SK-N-SH (cell line): ENCODE measurements around the gene MTG1. TPM values are rescaled to one million over a fixed set of nuclear protein-coding genes. Genes with fewer than 3 reads are reported as not detected.
"Not testable (repeated sequence)": the region's sequence is repeated elsewhere in the genome, so short reads cannot be mapped to it uniquely, and the experiment has no call there.

Experiments
- CTCF ChIA-PET: fragments of 300-600, 350-600 bp; formaldehyde crosslinking; extraction: SDS; loops from one replicate; lab custom pipeline; 2021; lab: Yijun Ruan, JAX
- POLR2A ChIA-PET: fragments of 350-600 bp; sonication (Branson Sonifier 250); formaldehyde crosslinking; extraction: SDS; loops from one replicate; lab custom pipeline; 2020; ENCODE audit warnings: antibody characterized with exemption, inconsistent platforms; lab: Yijun Ruan, JAX
- DNase-seq: peaks from one replicate; pipeline ENCODE4 v3.0.0; 2012
- H2AFZ ChIP-seq: fragments of 200-600 bp; sonication (generic); 2 replicates; pipeline ENCODE4 v1.8.1; 2016; ENCODE audit warnings: antibody characterized with exemption, mild to moderate bottlenecking, low read depth
- H3F3A ChIP-seq: fragments of 200-600 bp; sonication (generic); replicated peaks from 2 replicates; pipeline ENCODE3; 2016; ENCODE audit warnings: antibody characterized with exemption, mild to moderate bottlenecking; ENCODE audit not compliant: insufficient read depth
- H3K27ac ChIP-seq, 2 experiments: fragments of 200-500 bp in 1 of 2; fragments of 200-600 bp in 1 of 2; sonication (Bioruptor generic) in 1 of 2; sonication (generic), shearing (Covaris generic) in 1 of 2; 2 replicates each; pipeline versions ENCODE4 v1.5.1 to v1.6.1; 2014 to 2016; ENCODE audit warnings: low read depth in 2 of 2, inconsistent platforms in 1 of 2, low read length in 1 of 2, mild to moderate bottlenecking in 1 of 2, mixed read lengths in 1 of 2
- H3K27me3 ChIP-seq: fragments of 200-600 bp; sonication (generic), shearing (Covaris generic); 2 replicates; pipeline ENCODE4 v1.6.1; 2016; ENCODE audit warnings: mixed run types; ENCODE audit not compliant: insufficient read depth
- H3K36me3 ChIP-seq, 2 experiments: fragments of 200-500 bp in 1 of 2; fragments of 200-600 bp in 1 of 2; sonication (Bioruptor generic) in 1 of 2; sonication (generic) in 1 of 2; replicated peaks in 1 of 2; 2 replicates each; pipeline versions ENCODE3 to v1.5.1; 2014 to 2016; ENCODE audit warnings: low read length in 1 of 2, mild to moderate bottlenecking in 1 of 2; ENCODE audit not compliant: insufficient read depth in 2 of 2, control insufficient read depth in 1 of 2
- H3K4me1 ChIP-seq, 2 experiments: fragments of 200-500 bp in 1 of 2; fragments of 200-600 bp in 1 of 2; sonication (Bioruptor generic) in 1 of 2; sonication (generic), shearing (Covaris generic) in 1 of 2; 2 replicates each; pipeline versions ENCODE4 v1.5.1 to v1.6.1; 2014 to 2016; ENCODE audit warnings: low read depth in 1 of 2, low read length in 1 of 2, mixed run types in 1 of 2; ENCODE audit not compliant: insufficient read depth in 2 of 2, control insufficient read depth in 1 of 2
- H3K4me2 ChIP-seq: fragments of 200-600 bp; sonication (generic), shearing (Covaris generic); 2 replicates; pipeline ENCODE4 v1.6.1; 2017; ENCODE audit warnings: mixed run types
- H3K4me3 ChIP-seq, 2 experiments: fragments of 200-500 bp in 1 of 2; fragments of 200-600 bp in 1 of 2; sonication (Bioruptor generic) in 1 of 2; sonication (generic), shearing (Covaris generic) in 1 of 2; 2 replicates each; pipeline versions ENCODE4 v1.5.1 to v1.8.1; 2014 to 2016; ENCODE audit warnings: low read depth in 2 of 2, inconsistent platforms in 1 of 2, low read length in 1 of 2, mild to moderate bottlenecking in 1 of 2, mixed read lengths in 1 of 2, moderate library complexity in 1 of 2
- H3K79me2 ChIP-seq: fragments of 200-600 bp; sonication (generic); 2 replicates; pipeline ENCODE4 v1.8.1; 2017; ENCODE audit warnings: mild to moderate bottlenecking; ENCODE audit not compliant: insufficient read depth
- H3K9ac ChIP-seq: fragments of 200-600 bp; sonication (generic); 2 replicates; pipeline ENCODE4 v1.6.1; 2017; ENCODE audit warnings: mixed run types
- H3K9me2 ChIP-seq: fragments of 200-600 bp; sonication (generic); 2 replicates; pipeline ENCODE4 v1.6.1; 2017; ENCODE audit warnings: mixed run types
- H3K9me3 ChIP-seq: fragments of 200-600 bp; sonication (generic); 2 replicates; pipeline ENCODE4 v1.6.1; 2017; ENCODE audit warnings: mixed run types, mild to moderate bottlenecking, moderate library complexity
- H4K20me1 ChIP-seq: fragments of 200-600 bp; sonication (generic); 2 replicates; pipeline ENCODE4 v1.6.1; 2017; ENCODE audit warnings: mild to moderate bottlenecking, mixed run types; ENCODE audit not compliant: insufficient read depth
- ELF1 ChIP-seq: IDR thresholded peaks from 2 replicates; pipeline ENCODE4 v1.4.0; 2012
- EP300 ChIP-seq, 2 experiments: IDR thresholded peaks; 2 replicates each; pipeline versions ENCODE4 v1.4.0 to v1.6.1; 2012; ENCODE audit warnings: borderline replicate concordance in 1 of 2, low read depth in 1 of 2, low read length in 1 of 2
- FOXM1 ChIP-seq: IDR thresholded peaks from 2 replicates; pipeline ENCODE4 v1.4.0; 2012; ENCODE audit warnings: low read depth, mild to moderate bottlenecking
- POLR2AphosphoS5 ChIP-seq: IDR thresholded peaks from 2 replicates; pipeline ENCODE4 v1.6.1; 2012; ENCODE audit warnings: low read depth, low read length
- TCF12 ChIP-seq: IDR thresholded peaks from 2 replicates; pipeline ENCODE4 v1.4.0; 2012
- USF2 ChIP-seq: fragments of 150-350 bp; IDR thresholded peaks from 2 replicates; pipeline ENCODE4 v1.6.1; 2017; ENCODE audit warnings: antibody characterized with exemption, low read length, low read depth, borderline replicate concordance
- WGBS: methylation state at CpG from one replicate; pipeline ENCODE4 v1.1.6; 2017; ENCODE audit warnings: low lambda C conversion rate; 5-methylcytosine and 5-hydroxymethylcytosine counted together
- polyA plus RNA-seq, 3 experiments: library from polyadenylated mRNA; depleted of rRNA; stranded (reverse); fragments of >200 nt; gene quantifications; 2 replicates each; pipeline ENCODE4 v1.2.3, GENCODE V29; 2012
- TF ChIP-seq, protein P1 (sequence below): IDR thresholded peaks from 2 replicates; pipeline ENCODE4 v1.4.0; 2012; ENCODE audit warnings: low read depth
- TF ChIP-seq, protein P2 (sequence below): fragments of 150-350 bp; IDR thresholded peaks from 2 replicates; pipeline ENCODE4 v1.6.1; 2016; ENCODE audit warnings: mild to moderate bottlenecking, low read depth, low read length
- TF ChIP-seq, protein P3 (sequence below): fragments of 200-600 bp; sonication (generic); IDR thresholded peaks from 2 replicates; pipeline ENCODE4 v1.6.1; 2017; ENCODE audit warnings: antibody characterized with exemption, mild to moderate bottlenecking, moderate library complexity

Gene MTG1
- polyA plus RNA-seq, 1 of the 3 experiments (the other 2 are of a cell fraction), result 86.4 TPM

- DNase-seq, H4K20me1 ChIP-seq, POLR2A ChIA-PET, H3K4me2 ChIP-seq, H3K27ac ChIP-seq, H3K9me2 ChIP-seq, H3K79me2 ChIP-seq, H3K27me3 ChIP-seq, H3K4me3 ChIP-seq, H3K9me3 ChIP-seq, H3K4me1 ChIP-seq, H3K9ac ChIP-seq, H2AFZ ChIP-seq, H3F3A ChIP-seq: not testable (repeated sequence)
- peaks cover 13 to 63% of the 10 kb centered on the region in 2 experiments for H3K36me3 ChIP-seq
- CTCF ChIA-PET, result interaction anchor here (1.2 kb wide), 1 partner anchor 38 kb away, joined by 7 read pairs; no protein-coding TSS in a partner anchor
- 88% methylated on average over 2 of the region's 7 CpGs for WGBS
These were observed 26.5 kb upstream of the MTG1 start for GRCh38 chr10:133367461-133367860.

- Histone ChIP-seq H3F3A (no peaks in the 10 kb centered on the region), H2AFZ (no peak overlapping the region), H3K9me3 (no peaks in the 10 kb centered on the region), H3K9me2 (no peaks in the 10 kb centered on the region)
- CTCF ChIA-PET, result interaction anchor here (1.2 kb wide), 1 partner anchor 39 kb away, joined by 7 read pairs; no protein-coding TSS in a partner anchor
- WGBS, result 91% methylated on average over 6 of the region's 7 CpGs
- no peak for TF ChIP-seq EP300 (IDR thresholded peaks at IDR 0.05; ENCODE audit: borderline replicate concordance in 1 of 2, low read depth in 1 of 2, low read length in 1 of 2)
- TF ChIP-seq, protein P1, sequence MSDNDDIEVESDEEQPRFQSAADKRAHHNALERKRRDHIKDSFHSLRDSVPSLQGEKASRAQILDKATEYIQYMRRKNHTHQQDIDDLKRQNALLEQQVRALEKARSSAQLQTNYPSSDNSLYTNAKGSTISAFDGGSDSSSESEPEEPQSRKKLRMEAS, result no peak
- TF ChIP-seq TCF12, result no peak
- TF ChIP-seq, protein P2, sequence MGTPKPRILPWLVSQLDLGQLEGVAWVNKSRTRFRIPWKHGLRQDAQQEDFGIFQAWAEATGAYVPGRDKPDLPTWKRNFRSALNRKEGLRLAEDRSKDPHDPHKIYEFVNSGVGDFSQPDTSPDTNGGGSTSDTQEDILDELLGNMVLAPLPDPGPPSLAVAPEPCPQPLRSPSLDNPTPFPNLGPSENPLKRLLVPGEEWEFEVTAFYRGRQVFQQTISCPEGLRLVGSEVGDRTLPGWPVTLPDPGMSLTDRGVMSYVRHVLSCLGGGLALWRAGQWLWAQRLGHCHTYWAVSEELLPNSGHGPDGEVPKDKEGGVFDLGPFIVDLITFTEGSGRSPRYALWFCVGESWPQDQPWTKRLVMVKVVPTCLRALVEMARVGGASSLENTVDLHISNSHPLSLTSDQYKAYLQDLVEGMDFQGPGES, result no peak
- TF ChIP-seq USF2, result no peak
- no peak for TF ChIP-seq ELF1
- TF ChIP-seq, protein P3, sequence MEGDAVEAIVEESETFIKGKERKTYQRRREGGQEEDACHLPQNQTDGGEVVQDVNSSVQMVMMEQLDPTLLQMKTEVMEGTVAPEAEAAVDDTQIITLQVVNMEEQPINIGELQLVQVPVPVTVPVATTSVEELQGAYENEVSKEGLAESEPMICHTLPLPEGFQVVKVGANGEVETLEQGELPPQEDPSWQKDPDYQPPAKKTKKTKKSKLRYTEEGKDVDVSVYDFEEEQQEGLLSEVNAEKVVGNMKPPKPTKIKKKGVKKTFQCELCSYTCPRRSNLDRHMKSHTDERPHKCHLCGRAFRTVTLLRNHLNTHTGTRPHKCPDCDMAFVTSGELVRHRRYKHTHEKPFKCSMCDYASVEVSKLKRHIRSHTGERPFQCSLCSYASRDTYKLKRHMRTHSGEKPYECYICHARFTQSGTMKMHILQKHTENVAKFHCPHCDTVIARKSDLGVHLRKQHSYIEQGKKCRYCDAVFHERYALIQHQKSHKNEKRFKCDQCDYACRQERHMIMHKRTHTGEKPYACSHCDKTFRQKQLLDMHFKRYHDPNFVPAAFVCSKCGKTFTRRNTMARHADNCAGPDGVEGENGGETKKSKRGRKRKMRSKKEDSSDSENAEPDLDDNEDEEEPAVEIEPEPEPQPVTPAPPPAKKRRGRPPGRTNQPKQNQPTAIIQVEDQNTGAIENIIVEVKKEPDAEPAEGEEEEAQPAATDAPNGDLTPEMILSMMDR, result no peak
- no peak for TF ChIP-seq POLR2AphosphoS5
- TF ChIP-seq FOXM1, result no peak
- TF ChIP-seq, all 33 proteins: peak for 0
- H3K27ac ChIP-seq, result no peak overlapping the region
- H3K79me2 ChIP-seq, result peaks cover 9% of the 10 kb centered on the region; the same call in 1 of the 2 replicates
- H3K4me1 ChIP-seq, result peaks cover 0 to 7% of the 10 kb centered on the region in 2 experiments; a peak in 1 of 4 replicates
- DNase-seq, result no peak
- no peak overlapping the region for H3K4me3 ChIP-seq
- H3K9ac ChIP-seq, result no peak overlapping the region
- H3K4me2 ChIP-seq, result no peak overlapping the region
- H4K20me1 ChIP-seq, result no peaks in the 10 kb centered on the region
- POLR2A ChIA-PET, result no interaction called here
- H3K27me3 ChIP-seq, result no peaks in the 10 kb centered on the region
- H3K36me3 ChIP-seq, result peaks cover 13 to 59% of the 10 kb centered on the region in 2 experiments
These were observed 25.8 kb upstream of the MTG1 start for GRCh38 chr10:133368153-133368552.
